Lung (tissue), 12 donors: ENCODE data around the gene DPYSL4. TPM values are rescaled to one million over a fixed set of nuclear protein-coding genes. Genes with fewer than 3 reads are reported as not detected.

Experiments
- ATAC-seq: fragments of 200-7000 bp; cut with Tn5 transposase; one replicate; pipeline ENCODE4 v1.9.1; 2020; ENCODE audit warnings: moderate number of reproducible peaks; ENCODE audit not compliant: insufficient read depth, low FRiP score
- DNase-seq, 3 donors: peaks; one replicate each; pipeline ENCODE4 v3.0.0-alpha.2; 2013 to 2017
- H3K27ac ChIP-seq, 2 donors: one replicate each; pipeline ENCODE4 v1.5.1; 2013; ENCODE audit warnings: mild to moderate bottlenecking in 2 of 2, moderate library complexity in 2 of 2, control low read depth in 1 of 2, inconsistent platforms in 1 of 2, low read depth in 1 of 2, low read length in 1 of 2
- H3K27me3 ChIP-seq, 3 donors: one replicate each; pipeline ENCODE4 v1.5.1; 2013; ENCODE audit warnings: low read length in 2 of 3; ENCODE audit not compliant: control insufficient read depth in 3 of 3, insufficient read depth in 3 of 3
- H3K36me3 ChIP-seq, 4 donors: one replicate each; pipeline ENCODE4 v1.5.1; 2013; ENCODE audit warnings: low read length in 4 of 4, mild to moderate bottlenecking in 1 of 4, moderate library complexity in 1 of 4; ENCODE audit not compliant: control insufficient read depth in 4 of 4, insufficient read depth in 4 of 4
- H3K4me1 ChIP-seq, 5 donors: one replicate each; pipeline ENCODE4 v1.5.1; 2013; ENCODE audit warnings: low read length in 5 of 5, mild to moderate bottlenecking in 2 of 5, moderate library complexity in 1 of 5; ENCODE audit not compliant: control insufficient read depth in 5 of 5, insufficient read depth in 5 of 5
- H3K4me3 ChIP-seq: one replicate; pipeline ENCODE4 v1.5.1; 2013; ENCODE audit warnings: mild to moderate bottlenecking, control low read depth, moderate library complexity
- H3K9ac ChIP-seq, 2 donors: one replicate each; pipeline ENCODE4 v1.5.1; 2013; ENCODE audit warnings: low read length in 2 of 2, control low read depth in 1 of 2; ENCODE audit not compliant: insufficient read depth in 1 of 2
- H3K9me3 ChIP-seq, 4 donors: one replicate each; pipeline ENCODE4 v1.5.1; 2013; ENCODE audit warnings: low read length in 3 of 4, mild to moderate bottlenecking in 1 of 4, moderate library complexity in 1 of 4; ENCODE audit not compliant: control insufficient read depth in 4 of 4, insufficient read depth in 3 of 4
- WGBS, 2 donors: extraction: QIAGEN DNeasy Blood & Tissue Kit; methylation state at CpG; one replicate each; pipeline ENCODE4 v1.1.7; 2013; 5-methylcytosine and 5-hydroxymethylcytosine counted together
- polyA plus RNA-seq, 2 donors: library from polyadenylated mRNA; stranded (reverse); fragments of 200-250 nt; gene quantifications; one replicate each; pipeline ENCODE4 v1.2.1, GENCODE V29; 2013
- total RNA-seq, 2 donors: library from RNA; depleted of rRNA in 1 of 2; stranded (reverse); fragments of >200 nt in 1 of 2; gene quantifications; one replicate each; pipeline ENCODE4 v1.2.1, GENCODE V29; 2014 to 2021
- TF ChIP-seq, protein P1 (sequence below): IDR thresholded peaks from 2 replicates; pipeline ENCODE4 v1.5.1; 2012; ENCODE audit warnings: mild to moderate bottlenecking; ENCODE audit errors: control extremely low read depth, extremely low read depth
- donor health status: control.
- donor health status: control.
- donor health status: Bipolar disorder and iron deficiency.
- donor health status: healthy.
- donor health status: DM: yes; HTN: yes; CAD: no.

DPYSL4 gene
- total and polyA plus RNA-seq, 4 donors: 0.33 to 1.5 (median 1.3) TPM

DNA sequence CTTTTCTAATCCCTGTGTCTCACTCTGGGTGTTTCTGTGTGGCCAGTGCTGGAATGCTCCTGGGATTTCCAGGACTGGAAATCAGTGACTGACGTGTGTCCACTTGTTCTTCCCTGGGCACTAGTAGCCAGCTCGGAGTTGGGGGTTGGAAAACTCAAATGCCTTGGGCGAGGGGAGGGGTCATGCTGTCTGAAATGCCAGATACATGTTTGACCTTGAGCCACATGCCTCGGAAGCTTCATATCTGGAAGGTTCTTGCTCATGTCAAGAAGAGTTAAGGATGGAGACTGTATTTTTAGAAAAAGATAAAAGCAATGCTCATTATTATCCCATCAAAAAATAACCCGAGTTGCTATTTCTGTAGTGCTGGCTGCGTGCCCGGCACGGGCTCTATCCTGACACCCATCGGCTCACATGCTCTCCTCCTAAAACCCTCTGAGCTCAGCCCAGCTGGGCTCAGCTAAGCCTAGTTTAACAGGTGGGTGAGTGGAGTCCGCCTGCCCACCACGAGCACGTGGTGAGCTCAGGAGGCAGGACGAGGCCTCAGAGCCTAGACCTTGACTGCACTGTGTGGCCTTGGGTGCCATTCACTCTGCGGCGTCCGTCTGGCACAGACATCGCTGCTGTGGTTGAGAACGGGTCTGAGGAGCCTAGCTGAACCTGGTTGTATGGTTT is 6.4 kb downstream of the DPYSL4 start:
- Histone ChIP-seq H3K9me3 (peaks cover 0 to 2% (median 0%) of the 10 kb centered on the region in 4 donors), H3K9ac (no peak overlapping the region), H3K4me1 (peaks cover 0 to 11% (median 6%) of the 10 kb centered on the region in 5 donors), H3K27me3 (peaks cover 0 to 16% (median 6%) of the 10 kb centered on the region in 3 donors), H3K36me3 (peaks cover 0 to 3% (median 0%) of the 10 kb centered on the region in 4 donors), H3K27ac (no peak overlapping the region), H3K4me3 (no peak overlapping the region)
- TF ChIP-seq, protein P1, sequence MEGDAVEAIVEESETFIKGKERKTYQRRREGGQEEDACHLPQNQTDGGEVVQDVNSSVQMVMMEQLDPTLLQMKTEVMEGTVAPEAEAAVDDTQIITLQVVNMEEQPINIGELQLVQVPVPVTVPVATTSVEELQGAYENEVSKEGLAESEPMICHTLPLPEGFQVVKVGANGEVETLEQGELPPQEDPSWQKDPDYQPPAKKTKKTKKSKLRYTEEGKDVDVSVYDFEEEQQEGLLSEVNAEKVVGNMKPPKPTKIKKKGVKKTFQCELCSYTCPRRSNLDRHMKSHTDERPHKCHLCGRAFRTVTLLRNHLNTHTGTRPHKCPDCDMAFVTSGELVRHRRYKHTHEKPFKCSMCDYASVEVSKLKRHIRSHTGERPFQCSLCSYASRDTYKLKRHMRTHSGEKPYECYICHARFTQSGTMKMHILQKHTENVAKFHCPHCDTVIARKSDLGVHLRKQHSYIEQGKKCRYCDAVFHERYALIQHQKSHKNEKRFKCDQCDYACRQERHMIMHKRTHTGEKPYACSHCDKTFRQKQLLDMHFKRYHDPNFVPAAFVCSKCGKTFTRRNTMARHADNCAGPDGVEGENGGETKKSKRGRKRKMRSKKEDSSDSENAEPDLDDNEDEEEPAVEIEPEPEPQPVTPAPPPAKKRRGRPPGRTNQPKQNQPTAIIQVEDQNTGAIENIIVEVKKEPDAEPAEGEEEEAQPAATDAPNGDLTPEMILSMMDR: no peak
- DNase-seq: peak; percentile 71 to 86 (median 72)
- ATAC-seq: no peak
- WGBS, 2 donors: 69 to 78% methylated on average over 18 of the region's 18 CpGs

- peak; percentile 30 for ATAC-seq
- Histone ChIP-seq H3K9ac (no peak overlapping the region), H3K27ac (no peak overlapping the region), H3K36me3 (peaks cover 0 to 3% (median 0%) of the 10 kb centered on the region in 4 donors), H3K4me1 (peaks cover 0 to 6% (median 5%) of the 10 kb centered on the region in 5 donors), H3K9me3 (peaks cover 0 to 2% (median 0%) of the 10 kb centered on the region in 4 donors), H3K27me3 (peaks cover 0 to 7% (median 4%) of the 10 kb centered on the region in 3 donors), H3K4me3 (no peak overlapping the region)
- peak in 2 of 3 donors; percentile 15 to 31 for DNase-seq
- WGBS, 2 donors: 81% methylated on average over 21 of the region's 21 CpGs
- TF ChIP-seq, protein P1: no peak
Observed at GRCh38 chr10:132193907-132194552, 7.3 kb downstream of the DPYSL4 start.

DNA sequence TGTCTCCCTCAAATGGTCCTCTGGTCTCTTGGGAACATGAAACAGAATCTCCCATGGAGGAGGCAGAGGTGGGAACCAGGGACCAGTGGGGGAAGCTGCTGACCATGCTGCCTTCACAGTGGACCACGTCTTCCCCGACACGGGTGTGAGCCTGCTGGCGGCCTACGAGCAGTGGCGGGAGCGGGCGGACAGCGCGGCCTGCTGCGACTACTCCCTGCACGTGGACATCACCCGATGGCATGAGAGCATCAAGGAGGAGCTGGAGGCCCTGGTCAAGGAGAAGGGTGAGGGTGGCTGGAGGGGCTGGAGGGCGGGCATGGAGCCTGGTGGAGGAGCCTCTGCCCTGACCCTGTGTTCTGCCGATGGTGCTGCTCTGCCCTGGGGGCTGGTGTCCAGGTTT is 8.0 kb downstream of the DPYSL4 start:
- Histone ChIP-seq H3K4me3 (no peak overlapping the region), H3K27me3 (peaks cover 0 to under 1% (median 0%) of the 10 kb centered on the region in 3 donors), H3K4me1 (peaks cover 0 to 6% (median 5%) of the 10 kb centered on the region in 5 donors), H3K27ac (no peak overlapping the region), H3K9ac (no peak overlapping the region), H3K9me3 (peaks cover 0 to 2% (median 0%) of the 10 kb centered on the region in 4 donors), H3K36me3 (peaks cover 0 to 3% (median 0%) of the 10 kb centered on the region in 4 donors)
- ATAC-seq: no peak
- 95% methylated on average over 15 of the region's 15 CpGs for WGBS, 2 donors
- TF ChIP-seq, protein P1: no peak
- no peak for DNase-seq
